ENCODE measurements around the gene PRH2. TPM values are rescaled to one million over a fixed set of nuclear protein-coding genes. Genes with fewer than 3 reads are reported as not detected.

PRH2 gene
- total and polyA plus RNA-seq, 2 experiments from 2014 or later: 0.36 to 0.69 TPM

DNA sequence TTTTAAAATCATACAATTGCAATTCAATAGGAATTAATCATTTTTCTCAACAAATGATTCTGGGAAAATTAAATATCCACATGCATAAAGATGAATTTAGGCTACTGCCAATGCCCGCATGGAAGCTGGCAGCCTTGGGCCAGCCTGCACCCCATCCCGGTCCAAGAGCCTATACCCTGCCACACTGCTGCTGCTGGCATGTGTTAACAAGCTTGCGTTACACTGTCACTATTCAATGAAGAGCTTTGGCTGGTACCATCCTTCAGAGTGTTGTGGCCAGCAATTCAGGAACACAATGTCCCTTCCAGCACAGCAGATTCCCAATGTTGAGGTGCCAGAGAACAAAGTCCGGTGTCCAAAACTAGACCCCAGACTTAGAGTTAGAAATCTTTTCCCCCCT, 23.6 kb downstream of the PRH2 start (continued):
- TF ChIP-seq, protein P1, sequence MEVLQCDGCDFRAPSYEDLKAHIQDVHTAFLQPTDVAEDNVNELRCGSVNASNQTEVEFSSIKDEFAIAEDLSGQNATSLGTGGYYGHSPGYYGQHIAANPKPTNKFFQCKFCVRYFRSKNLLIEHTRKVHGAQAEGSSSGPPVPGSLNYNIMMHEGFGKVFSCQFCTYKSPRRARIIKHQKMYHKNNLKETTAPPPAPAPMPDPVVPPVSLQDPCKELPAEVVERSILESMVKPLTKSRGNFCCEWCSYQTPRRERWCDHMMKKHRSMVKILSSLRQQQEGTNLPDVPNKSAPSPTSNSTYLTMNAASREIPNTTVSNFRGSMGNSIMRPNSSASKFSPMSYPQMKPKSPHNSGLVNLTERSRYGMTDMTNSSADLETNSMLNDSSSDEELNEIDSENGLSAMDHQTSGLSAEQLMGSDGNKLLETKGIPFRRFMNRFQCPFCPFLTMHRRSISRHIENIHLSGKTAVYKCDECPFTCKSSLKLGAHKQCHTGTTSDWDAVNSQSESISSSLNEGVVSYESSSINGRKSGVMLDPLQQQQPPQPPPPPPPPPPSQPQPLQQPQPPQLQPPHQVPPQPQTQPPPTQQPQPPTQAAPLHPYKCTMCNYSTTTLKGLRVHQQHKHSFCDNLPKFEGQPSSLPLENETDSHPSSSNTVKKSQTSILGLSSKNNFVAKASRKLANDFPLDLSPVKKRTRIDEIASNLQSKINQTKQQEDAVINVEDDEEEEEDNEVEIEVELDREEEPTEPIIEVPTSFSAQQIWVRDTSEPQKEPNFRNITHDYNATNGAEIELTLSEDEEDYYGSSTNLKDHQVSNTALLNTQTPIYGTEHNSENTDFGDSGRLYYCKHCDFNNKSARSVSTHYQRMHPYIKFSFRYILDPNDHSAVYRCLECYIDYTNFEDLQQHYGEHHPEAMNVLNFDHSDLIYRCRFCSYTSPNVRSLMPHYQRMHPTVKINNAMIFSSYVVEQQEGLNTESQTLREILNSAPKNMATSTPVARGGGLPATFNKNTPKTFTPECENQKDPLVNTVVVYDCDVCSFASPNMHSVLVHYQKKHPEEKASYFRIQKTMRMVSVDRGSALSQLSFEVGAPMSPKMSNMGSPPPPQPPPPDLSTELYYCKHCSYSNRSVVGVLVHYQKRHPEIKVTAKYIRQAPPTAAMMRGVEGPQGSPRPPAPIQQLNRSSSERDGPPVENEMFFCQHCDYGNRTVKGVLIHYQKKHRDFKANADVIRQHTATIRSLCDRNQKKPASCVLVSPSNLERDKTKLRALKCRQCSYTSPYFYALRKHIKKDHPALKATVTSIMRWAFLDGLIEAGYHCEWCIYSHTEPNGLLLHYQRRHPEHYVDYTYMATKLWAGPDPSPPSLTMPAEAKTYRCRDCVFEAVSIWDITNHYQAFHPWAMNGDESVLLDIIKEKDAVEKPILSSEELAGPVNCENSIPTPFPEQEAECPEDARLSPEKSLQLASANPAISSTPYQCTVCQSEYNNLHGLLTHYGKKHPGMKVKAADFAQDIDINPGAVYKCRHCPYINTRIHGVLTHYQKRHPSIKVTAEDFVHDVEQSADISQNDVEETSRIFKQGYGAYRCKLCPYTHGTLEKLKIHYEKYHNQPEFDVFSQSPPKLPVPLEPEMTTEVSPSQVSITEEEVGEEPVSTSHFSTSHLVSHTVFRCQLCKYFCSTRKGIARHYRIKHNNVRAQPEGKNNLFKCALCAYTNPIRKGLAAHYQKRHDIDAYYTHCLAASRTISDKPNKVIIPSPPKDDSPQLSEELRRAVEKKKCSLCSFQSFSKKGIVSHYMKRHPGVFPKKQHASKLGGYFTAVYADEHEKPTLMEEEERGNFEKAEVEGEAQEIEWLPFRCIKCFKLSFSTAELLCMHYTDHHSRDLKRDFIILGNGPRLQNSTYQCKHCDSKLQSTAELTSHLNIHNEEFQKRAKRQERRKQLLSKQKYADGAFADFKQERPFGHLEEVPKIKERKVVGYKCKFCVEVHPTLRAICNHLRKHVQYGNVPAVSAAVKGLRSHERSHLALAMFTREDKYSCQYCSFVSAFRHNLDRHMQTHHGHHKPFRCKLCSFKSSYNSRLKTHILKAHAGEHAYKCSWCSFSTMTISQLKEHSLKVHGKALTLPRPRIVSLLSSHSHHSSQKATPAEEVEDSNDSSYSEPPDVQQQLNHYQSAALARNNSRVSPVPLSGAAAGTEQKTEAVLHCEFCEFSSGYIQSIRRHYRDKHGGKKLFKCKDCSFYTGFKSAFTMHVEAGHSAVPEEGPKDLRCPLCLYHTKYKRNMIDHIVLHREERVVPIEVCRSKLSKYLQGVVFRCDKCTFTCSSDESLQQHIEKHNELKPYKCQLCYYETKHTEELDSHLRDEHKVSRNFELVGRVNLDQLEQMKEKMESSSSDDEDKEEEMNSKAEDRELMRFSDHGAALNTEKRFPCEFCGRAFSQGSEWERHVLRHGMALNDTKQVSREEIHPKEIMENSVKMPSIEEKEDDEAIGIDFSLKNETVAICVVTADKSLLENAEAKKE (CRISPR knock-in tag; IDR thresholded peaks at IDR 0.05): no peak
- TF ChIP-seq STAT1 (IDR thresholded peaks at IDR 0.05; ENCODE audit: unreplicated experiment): no peak
- no peak for TF ChIP-seq CREB1 (CRISPR knock-in tag; IDR thresholded peaks at IDR 0.05; ENCODE audit: low read depth)
- no peak for TF ChIP-seq ZNF331 (CRISPR knock-in tag; IDR thresholded peaks at IDR 0.05; ENCODE audit: low read depth)
- no peak for TF ChIP-seq EZH2phosphoT487 (IDR thresholded peaks at IDR 0.05; ENCODE audit: unreplicated experiment)

DNA sequence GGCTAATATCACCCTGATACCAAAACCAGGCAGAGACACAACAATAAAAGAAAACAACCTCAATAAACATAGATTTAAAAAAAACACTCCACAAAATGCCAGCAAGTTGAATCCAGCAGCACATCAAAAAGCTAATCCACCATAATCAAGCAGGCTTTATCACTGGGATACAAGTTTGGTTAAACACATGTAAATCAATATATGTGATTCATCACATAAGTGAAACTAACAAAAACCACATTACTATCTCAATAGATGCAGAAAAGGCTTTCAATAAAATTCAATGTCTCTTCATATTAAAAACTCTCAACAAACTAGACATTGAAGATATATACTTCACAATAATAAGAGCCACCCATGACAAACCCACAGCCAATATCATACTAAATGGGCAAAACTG, 27.0 kb downstream of the PRH2 start:
- no peaks in the 10 kb centered on the region for H3F3A ChIP-seq (replicated peaks; ENCODE audit: low read depth)
- no peaks in the 10 kb centered on the region; the same call in 1 of the 2 replicates for H4K20me1 ChIP-seq (replicated peaks; ENCODE audit: insufficient read depth)
- no peaks in the 10 kb centered on the region for H3K27me3 ChIP-seq (ENCODE audit: insufficient read depth)
- H3K27ac ChIP-seq (ENCODE audit: low read depth): no peak overlapping the region
- Mint-ChIP-seq H3K27me3 (ENCODE audit: insufficient read depth, low read depth, poor library complexity) (no peaks in the 10 kb centered on the region), H3K4me1 (no peaks in the 10 kb centered on the region; the same call in 2 of the 3 replicates), H3K36me3 (ENCODE audit: low read depth) (peaks cover 10% of the 10 kb centered on the region; the same call in 2 of the 3 replicates), H3K9me3 (peaks cover 7% of the 10 kb centered on the region), H3K27ac (no peak overlapping the region), H3K4me3 (no peak overlapping the region)
- ATAC-seq (no peak), DNase-seq (ENCODE audit: low spot score) (no peak)
- H2AFZ ChIP-seq: no peak overlapping the region
- no peak overlapping the region for H3K4me2 ChIP-seq
- peaks cover 20% of the 10 kb centered on the region for H3K79me2 ChIP-seq (replicated peaks; ENCODE audit: insufficient read depth)
- no peaks in the 10 kb centered on the region for H3K9me2 ChIP-seq (ENCODE audit: insufficient read depth)
- H3K4me1 ChIP-seq (ENCODE audit: insufficient read depth): no peaks in the 10 kb centered on the region
- no peaks in the 10 kb centered on the region for H3K36me3 ChIP-seq (ENCODE audit: insufficient read depth)
- no peak overlapping the region for H3K4me3 ChIP-seq
- TF ChIP-seq STAT1 (IDR thresholded peaks at IDR 0.05; ENCODE audit: unreplicated experiment) (no peak), ZNF114 (CRISPR knock-in tag; IDR thresholded peaks at IDR 0.05) (no peak), NANOG (IDR thresholded peaks at IDR 0.05; ENCODE audit: borderline replicate concordance) (no peak), EZH2 (IDR thresholded peaks at IDR 0.05; ENCODE audit: low read depth, unreplicated experiment) (no peak), JUNB (IDR thresholded peaks at IDR 0.05; ENCODE audit: unreplicated experiment) (no peak), POLR2AphosphoS5 (IDR thresholded peaks at IDR 0.05; ENCODE audit: low read depth) (no peak)
- TF ChIP-seq, protein P1 (CRISPR knock-in tag; IDR thresholded peaks at IDR 0.05): no peak

Data from GM23338 (cell line).